NCI-H1417 treated with DMSO at 0.1 percent for 48 hours (cell line): ENCODE results near the gene CMSS1.

Experiments
- DNase-seq: peaks from one replicate; lab custom pipeline; 2025; lab: John Stamatoyannopoulos, UW

The CMSS1 gene

GRCh38 chr3:100179692-100180349 is 362.2 kb downstream of the CMSS1 start:
- no peak for DNase-seq

DNA sequence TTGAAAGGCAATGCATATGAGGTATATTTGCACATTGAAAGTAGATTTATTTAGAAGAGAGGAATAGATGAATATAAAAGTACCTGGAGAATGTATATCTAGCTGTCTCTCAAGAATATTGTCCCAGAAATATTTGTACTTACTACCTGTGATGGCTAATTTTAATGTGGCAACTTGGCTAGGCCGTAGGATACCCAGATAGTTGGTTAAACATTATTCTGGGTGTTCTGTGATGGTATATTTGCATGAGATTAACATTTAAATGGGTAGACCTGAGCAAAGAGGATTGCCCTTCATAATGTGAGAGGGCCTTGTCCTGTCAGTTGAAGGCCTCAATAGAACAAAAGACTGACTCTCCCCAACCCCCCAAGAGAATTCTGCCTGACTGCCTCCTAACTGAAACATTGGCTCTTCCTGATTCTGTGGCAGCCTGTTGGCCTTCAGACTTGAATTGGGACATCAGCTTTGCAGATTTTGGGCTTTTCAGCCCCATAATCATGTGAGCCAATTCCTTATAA is 366.0 kb downstream of the CMSS1 start:
- no peak for DNase-seq

DNA sequence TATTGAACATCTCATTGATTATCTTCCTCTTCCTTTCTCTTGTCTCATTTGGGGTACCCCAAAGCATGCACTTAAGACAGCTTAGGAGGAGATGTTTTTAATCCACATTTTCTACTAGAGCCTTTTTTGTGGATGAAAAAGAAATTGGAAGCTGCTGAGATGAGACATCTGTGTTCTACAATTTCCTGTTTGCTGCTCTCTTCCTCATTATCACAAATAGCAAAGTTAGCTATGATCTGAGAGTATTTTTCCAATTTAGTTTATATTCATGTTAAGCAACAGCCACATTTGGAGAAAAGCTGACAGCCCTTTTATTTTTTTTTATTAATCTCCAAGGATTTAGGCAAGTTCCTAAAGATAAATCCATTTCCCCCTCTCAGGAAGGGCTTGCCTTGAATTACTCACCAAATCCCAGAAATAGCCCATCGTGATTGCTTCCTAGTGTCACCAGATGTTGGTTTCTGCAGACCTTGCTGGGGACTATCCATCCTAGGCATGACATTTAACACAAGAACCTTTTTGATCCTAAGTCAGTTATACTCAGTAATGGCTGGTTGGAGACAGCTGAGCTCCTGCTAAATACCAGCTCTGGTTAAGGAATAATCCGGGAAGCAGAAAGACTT is 367.4 kb downstream of the CMSS1 start:
- DNase-seq, result no peak

GRCh38 chr3:100185847-100186246 is 368.2 kb downstream of the CMSS1 start:
- DNase-seq, result no peak

- DNase-seq, result no peak
Observed at GRCh38 chr3:100189444-100189964, 371.8 kb downstream of the CMSS1 start.

DNA sequence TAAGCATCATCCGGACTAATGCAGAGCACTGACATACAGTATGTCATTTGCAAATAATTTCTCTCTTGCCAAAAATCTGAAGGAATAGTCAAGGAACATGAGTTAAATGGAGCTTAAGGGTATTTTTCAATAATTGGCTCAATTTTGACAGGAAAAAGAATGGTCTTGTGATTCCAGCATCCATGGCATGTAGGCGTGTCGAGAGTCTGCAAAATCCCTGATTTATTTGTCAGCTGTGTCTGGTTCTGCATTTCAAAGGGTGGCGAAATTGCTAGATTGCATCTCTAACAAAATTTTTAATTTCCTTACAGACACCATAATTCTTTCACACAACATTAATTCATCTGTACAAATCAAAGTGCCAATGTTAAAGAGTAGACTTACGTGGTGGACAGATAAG is 377.7 kb downstream of the CMSS1 start:
- DNase-seq, result no peak

DNA sequence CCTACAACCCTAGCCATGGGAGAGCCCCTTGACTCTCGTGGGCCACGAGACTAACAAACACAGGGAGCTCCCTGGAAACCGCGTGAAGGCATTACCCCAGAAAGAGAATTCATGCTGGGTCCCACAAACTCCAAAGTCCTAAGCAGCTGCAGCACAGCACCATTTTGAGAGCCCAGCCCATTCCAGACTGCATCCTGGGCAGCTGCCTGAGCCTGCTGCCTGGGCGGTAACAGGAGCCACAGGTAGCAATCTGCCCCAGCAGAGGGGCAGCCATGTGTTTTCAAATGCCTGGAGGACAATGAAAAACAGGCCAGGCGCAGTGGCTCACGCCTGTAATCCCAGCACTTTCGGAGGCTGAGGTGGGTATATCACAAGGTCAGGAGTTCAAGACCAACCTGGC is 380.2 kb downstream of the CMSS1 start:
- no peak for DNase-seq

DNA sequence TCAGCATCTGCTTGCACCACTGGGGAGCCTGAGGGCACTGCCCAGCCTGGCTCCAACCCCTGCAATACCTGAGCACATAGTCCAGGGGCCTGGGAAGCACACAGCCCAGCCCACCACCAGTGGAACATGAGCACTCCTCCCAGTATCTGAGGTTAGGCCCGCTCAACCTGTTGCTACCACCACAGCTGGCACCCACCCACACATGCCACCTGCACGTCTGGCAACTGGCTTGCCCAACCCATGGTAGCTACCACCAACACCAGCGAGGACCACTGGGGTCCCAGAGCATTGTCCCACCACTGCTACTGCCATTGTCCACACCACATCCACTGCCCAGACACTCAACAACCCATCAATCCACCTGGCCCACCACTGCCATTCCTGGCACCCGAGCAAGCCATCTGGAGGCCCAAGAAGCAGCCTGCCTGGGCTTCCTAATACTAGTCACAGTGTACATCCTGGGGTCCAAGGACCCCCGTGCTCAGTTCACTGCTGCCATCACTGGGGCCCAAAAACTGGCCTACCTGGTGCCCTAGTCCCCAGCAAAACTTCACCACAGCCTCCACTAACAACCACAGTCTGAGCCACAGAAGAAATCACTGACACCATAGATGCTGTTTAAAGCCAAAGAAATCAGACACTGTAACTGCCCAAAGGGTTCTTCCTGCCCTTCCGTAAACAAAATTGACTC is 381.1 kb downstream of the CMSS1 start:
- DNase-seq, result no peak

GRCh38 chr3:100205171-100205570 is 387.5 kb downstream of the CMSS1 start:
- DNase-seq, result no peak

DNA sequence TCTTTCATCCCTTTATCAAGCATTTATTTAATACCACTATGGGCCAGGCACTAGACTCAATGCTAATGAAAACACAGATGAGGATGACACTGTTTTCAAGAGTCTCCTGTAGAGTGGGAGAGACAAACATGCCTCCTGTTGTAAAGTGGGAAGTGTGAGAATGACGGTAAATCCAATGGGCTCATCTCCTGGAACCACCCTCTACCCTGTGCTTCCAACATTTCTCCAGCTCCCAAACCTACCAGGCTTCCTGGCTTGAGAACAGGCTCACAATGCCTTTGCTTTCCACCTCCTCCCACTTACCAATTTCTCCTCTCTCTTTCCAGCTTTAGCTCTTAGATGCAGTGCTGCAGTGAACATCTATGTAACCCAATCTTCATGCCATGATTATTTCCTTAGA is 389.0 kb downstream of the CMSS1 start:
- DNase-seq, result no peak

DNA sequence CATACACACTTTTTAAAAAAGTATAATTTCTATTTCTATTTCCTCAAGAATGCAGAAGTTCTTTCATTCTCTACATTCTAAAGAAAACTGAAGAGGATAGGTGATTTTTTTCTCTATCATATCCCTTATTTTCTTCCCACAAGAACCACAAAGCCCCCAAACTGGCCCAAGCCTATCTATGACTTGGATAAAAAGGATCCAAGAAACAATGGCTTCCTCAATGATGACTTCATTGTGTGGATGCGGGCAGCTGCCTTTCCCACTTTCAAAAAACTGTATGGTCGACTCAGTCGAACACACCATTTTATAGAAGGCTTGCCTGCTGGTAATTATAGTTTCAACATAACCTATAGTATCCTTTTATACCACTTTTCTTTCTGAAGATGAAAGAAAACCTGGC is 390.2 kb downstream of the CMSS1 start:
- no peak for DNase-seq

- DNase-seq, result no peak
Observed at GRCh38 chr3:100209169-100209568, 391.5 kb downstream of the CMSS1 start.

GRCh38 chr3:100209948-100210771 is 392.5 kb downstream of the CMSS1 start:
- no peak for DNase-seq

- peak; percentile 23 for DNase-seq
Observed at GRCh38 chr3:100210772-100211135, 393.1 kb downstream of the CMSS1 start.

- no peak for DNase-seq
Observed at GRCh38 chr3:100213891-100214573, 396.4 kb downstream of the CMSS1 start.

DNA sequence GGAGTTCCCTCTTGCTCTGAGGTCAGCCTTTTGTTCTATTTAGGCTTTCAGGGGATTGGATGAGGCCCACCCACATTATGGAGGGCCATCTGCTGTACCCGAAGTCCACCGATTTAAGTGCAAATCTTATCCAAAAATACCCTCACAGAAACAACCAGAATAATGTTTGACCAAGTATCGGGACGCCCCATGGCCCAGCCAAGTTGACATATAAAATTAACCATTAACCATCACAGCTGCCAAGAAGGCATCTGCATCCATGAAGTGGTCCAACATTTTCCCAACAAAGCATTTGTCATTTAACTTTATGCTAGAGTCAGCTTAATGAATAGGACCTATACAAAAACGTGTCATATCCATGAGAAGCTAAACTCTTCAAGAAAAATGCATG is 396.9 kb downstream of the CMSS1 start:
- no peak for DNase-seq

GRCh38 chr3:100216713-100217112 is 399.1 kb downstream of the CMSS1 start:
- DNase-seq, result no peak

DNA sequence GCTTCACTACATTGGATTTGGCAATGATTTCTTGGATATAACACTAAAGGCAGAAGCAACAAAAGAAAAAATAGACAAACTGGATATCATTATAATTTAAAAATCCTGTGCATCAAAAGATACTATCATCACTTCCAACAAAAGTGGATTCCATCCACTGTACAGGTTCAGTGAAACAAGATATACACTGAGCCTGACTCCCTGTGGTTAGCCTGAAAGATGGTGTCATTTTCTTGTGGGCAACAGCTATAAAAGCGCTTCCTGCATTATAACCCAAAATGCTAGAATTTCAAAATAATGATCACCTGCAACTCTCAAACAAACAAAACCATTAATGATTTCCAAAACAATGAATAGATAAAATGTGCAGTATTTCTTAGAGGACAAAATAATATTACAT is 403.5 kb downstream of the CMSS1 start:
- no peak for DNase-seq

GRCh38 chr3:100225193-100225592 is 407.5 kb downstream of the CMSS1 start:
- DNase-seq, result no peak

GRCh38 chr3:100225883-100226282 is 408.2 kb downstream of the CMSS1 start:
- DNase-seq, result no peak

- no peak for DNase-seq
Observed at GRCh38 chr3:100226712-100227429, 409.2 kb downstream of the CMSS1 start.
